Astrocyte (in vitro differentiated cells and primary cell): ENCODE data around the gene CASK.

Experiments
- CTCF ChIP-seq: IDR thresholded peaks from 2 replicates; pipeline ENCODE4 v1.5.1; 2011; ENCODE audit warnings: low read depth, mild to moderate bottlenecking, inconsistent platforms, low read length, moderate library complexity; ENCODE audit not compliant: insufficient read depth
- EZH2 ChIP-seq: IDR thresholded peaks from 2 replicates; pipeline ENCODE4 v1.6.1; 2012; ENCODE audit warnings: mild to moderate bottlenecking, low read length, inconsistent platforms; ENCODE audit not compliant: insufficient read depth

GRCh38 chrX:41877167-41877566, 46.2 kb downstream of the CASK start:
- TF ChIP-seq CTCF (no peak), EZH2 (no peak)
